ENCODE data around the gene CIRBP.

DNA sequence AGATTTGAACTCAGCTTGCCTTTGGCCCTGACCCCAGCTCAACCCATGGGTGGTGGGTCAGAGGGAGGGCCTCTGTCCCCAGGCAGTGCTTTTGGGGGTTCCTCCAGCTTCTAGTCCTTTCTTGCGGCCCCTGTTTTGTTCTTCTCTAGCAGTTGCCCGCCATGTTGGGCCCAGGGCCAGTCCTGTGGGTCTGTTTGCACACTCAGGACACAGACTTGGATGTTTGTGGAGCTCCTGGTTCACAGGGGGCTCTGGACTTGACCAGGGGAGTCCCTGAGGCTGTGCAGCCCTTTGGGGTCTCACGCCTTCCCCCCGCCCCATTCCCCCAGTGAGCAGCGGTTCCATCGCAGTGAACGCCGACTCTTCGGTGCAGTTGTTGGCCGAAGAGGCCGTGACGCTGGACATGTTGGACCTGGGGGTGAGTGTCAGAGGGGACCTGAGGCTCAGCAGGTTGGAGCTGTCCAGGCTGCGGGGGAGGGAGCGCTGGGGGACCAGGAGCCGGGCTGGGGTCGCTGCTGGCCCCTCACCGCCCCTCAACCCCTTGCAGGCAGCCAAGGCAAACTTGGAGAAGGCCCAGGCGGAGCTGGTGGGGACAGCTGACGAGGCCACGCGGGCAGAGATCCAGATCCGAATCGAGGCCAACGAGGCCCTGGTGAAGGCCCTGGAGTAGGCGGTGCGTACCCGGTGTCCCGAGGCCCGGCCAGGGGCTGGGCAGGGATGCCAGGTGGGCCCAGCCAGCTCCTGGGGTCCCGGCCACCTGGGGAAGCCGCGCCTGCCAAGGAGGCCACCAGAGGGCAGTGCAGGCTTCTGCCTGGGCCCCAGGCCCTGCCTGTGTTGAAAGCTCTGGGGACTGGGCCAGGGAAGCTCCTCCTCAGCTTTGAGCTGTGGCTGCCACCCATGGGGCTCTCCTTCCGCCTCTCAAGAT lies 25.1 kb upstream of the CIRBP start:
- TF ChIP-seq, protein P1, sequence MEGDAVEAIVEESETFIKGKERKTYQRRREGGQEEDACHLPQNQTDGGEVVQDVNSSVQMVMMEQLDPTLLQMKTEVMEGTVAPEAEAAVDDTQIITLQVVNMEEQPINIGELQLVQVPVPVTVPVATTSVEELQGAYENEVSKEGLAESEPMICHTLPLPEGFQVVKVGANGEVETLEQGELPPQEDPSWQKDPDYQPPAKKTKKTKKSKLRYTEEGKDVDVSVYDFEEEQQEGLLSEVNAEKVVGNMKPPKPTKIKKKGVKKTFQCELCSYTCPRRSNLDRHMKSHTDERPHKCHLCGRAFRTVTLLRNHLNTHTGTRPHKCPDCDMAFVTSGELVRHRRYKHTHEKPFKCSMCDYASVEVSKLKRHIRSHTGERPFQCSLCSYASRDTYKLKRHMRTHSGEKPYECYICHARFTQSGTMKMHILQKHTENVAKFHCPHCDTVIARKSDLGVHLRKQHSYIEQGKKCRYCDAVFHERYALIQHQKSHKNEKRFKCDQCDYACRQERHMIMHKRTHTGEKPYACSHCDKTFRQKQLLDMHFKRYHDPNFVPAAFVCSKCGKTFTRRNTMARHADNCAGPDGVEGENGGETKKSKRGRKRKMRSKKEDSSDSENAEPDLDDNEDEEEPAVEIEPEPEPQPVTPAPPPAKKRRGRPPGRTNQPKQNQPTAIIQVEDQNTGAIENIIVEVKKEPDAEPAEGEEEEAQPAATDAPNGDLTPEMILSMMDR (conservative IDR thresholded peaks at IDR 0.05; ENCODE audit: low read length) = peak; percentile 92
- no peak for TF ChIP-seq EZH2phosphoT487 (IDR thresholded peaks at IDR 0.05; ENCODE audit: borderline replicate concordance, low read depth, low read length)

All from OCI-LY7 (cell line).